Kasumi-1 (cell line): ENCODE data around the gene PROSER2.
A peak's percentile ranks its signal among the peaks of the same experiment; 100 is the strongest.
"Not testable (repeated sequence)": the region's sequence is repeated elsewhere in the genome, so short reads cannot be mapped to it uniquely, and the experiment has no call there.

Experiments
- DNase-seq, 2 experiments: peaks; one replicate each; lab custom pipeline; 2025; lab: John Stamatoyannopoulos, UW

Gene PROSER2

GRCh38 chr10:11835704-11836103 is 12.5 kb downstream of the PROSER2 start:
- no peak for DNase-seq

- DNase-seq: no peak
These were observed 14.4 kb downstream of the PROSER2 start for GRCh38 chr10:11837372-11838161.

- DNase-seq: no peak
These were observed 15.2 kb downstream of the PROSER2 start for GRCh38 chr10:11838298-11838852.

- no peak for DNase-seq
These were observed 18.2 kb downstream of the PROSER2 start for GRCh38 chr10:11841375-11841774.

GRCh38 chr10:11842411-11842810 is 19.3 kb downstream of the PROSER2 start:
- DNase-seq: peak in 1 of 2 experiments; percentile 29

- no peak for DNase-seq
These were observed 22.0 kb downstream of the PROSER2 start for GRCh38 chr10:11845113-11845512.

GRCh38 chr10:11846542-11846941 is 23.4 kb downstream of the PROSER2 start:
- no peak for DNase-seq

- DNase-seq: no peak
These were observed 26.1 kb downstream of the PROSER2 start for GRCh38 chr10:11849277-11849676.

GRCh38 chr10:11849911-11850310 is 26.8 kb downstream of the PROSER2 start:
- peak; percentile 100 for DNase-seq

GRCh38 chr10:11851910-11852309 is 28.8 kb downstream of the PROSER2 start:
- DNase-seq: no peak

- not testable (repeated sequence) for DNase-seq
These were observed 29.5 kb downstream of the PROSER2 start for GRCh38 chr10:11852637-11853036.

- peak; percentile 32 to 39 for DNase-seq
These were observed 30.3 kb downstream of the PROSER2 start for GRCh38 chr10:11853468-11853867.

GRCh38 chr10:11854301-11854700 is 31.1 kb downstream of the PROSER2 start:
- no peak for DNase-seq

GRCh38 chr10:11856089-11856488 is 32.9 kb downstream of the PROSER2 start:
- no peak for DNase-seq

GRCh38 chr10:11856678-11857077 is 33.5 kb downstream of the PROSER2 start:
- no peak for DNase-seq

- DNase-seq: no peak
These were observed 34.9 kb downstream of the PROSER2 start for GRCh38 chr10:11858093-11858492.

- DNase-seq: no peak
These were observed 38.2 kb downstream of the PROSER2 start for GRCh38 chr10:11861341-11861740.

- no peak for DNase-seq
These were observed 38.8 kb downstream of the PROSER2 start for GRCh38 chr10:11861811-11862428.

- no peak for DNase-seq
These were observed 40.4 kb downstream of the PROSER2 start for GRCh38 chr10:11863353-11864109.

GRCh38 chr10:11864727-11865126 is 41.6 kb downstream of the PROSER2 start:
- no peak for DNase-seq

- no peak for DNase-seq
These were observed 42.4 kb downstream of the PROSER2 start for GRCh38 chr10:11865561-11865960.

GRCh38 chr10:11866199-11866925 is 43.2 kb downstream of the PROSER2 start:
- DNase-seq: no peak
